Measurements from ENCODE around the gene ATP5F1D. TPM values are rescaled to one million over a fixed set of nuclear protein-coding genes. Genes with fewer than 3 reads are reported as not detected.

Gene ATP5F1D
- total and polyA plus RNA-seq, 2 of the 13 experiments (the other 11 are each of a cell fraction or from before 2014, with no cell fraction given) = 39.4 to 78.7 TPM

- TF ChIP-seq SP1 (IDR thresholded peaks at IDR 0.05) = no peak
- TF ChIP-seq SP1 (CRISPR knock-in tag; IDR thresholded peaks at IDR 0.05) = no peak; the same call in 1 of the 2 replicates
- TF ChIP-seq, protein P1, sequence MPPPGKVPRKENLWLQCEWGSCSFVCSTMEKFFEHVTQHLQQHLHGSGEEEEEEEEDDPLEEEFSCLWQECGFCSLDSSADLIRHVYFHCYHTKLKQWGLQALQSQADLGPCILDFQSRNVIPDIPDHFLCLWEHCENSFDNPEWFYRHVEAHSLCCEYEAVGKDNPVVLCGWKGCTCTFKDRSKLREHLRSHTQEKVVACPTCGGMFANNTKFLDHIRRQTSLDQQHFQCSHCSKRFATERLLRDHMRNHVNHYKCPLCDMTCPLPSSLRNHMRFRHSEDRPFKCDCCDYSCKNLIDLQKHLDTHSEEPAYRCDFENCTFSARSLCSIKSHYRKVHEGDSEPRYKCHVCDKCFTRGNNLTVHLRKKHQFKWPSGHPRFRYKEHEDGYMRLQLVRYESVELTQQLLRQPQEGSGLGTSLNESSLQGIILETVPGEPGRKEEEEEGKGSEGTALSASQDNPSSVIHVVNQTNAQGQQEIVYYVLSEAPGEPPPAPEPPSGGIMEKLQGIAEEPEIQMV (CRISPR knock-in tag; IDR thresholded peaks at IDR 0.05; ENCODE audit: low read depth) = no peak
- TF ChIP-seq ZNF724P (CRISPR knock-in tag; IDR thresholded peaks at IDR 0.05; ENCODE audit: borderline replicate concordance) = 0 out of 2 replicates have a peak, but pooled peaks have one; percentile 2
- no peak for TF ChIP-seq DNMT3B (CRISPR knock-in tag; conservative IDR thresholded peaks at IDR 0.05)
- no peak for TF ChIP-seq ZNF468 (CRISPR knock-in tag; IDR thresholded peaks at IDR 0.05)
- no peak for TF ChIP-seq DDIT3 (CRISPR knock-in tag; IDR thresholded peaks at IDR 0.05)
- no peak for TF ChIP-seq SMC3 (IDR thresholded peaks at IDR 0.05; ENCODE audit: low read length)
- no peak for TF ChIP-seq SP140L (CRISPR knock-in tag; IDR thresholded peaks at IDR 0.05; ENCODE audit: borderline replicate concordance)
- TF ChIP-seq RBM22 (optimal IDR thresholded peaks at IDR 0.05; ENCODE audit: low read length) = peak; percentile 91
- TF ChIP-seq CHCHD3 (CRISPR knock-in tag; IDR thresholded peaks at IDR 0.05) = no peak
- TF ChIP-seq POGZ (CRISPR knock-in tag; IDR thresholded peaks at IDR 0.05) = no peak; the same call in 1 of the 2 replicates
- TF ChIP-seq ZNF839 (CRISPR knock-in tag; IDR thresholded peaks at IDR 0.05; ENCODE audit: borderline replicate concordance) = no peak
- no peak for TF ChIP-seq KDM1A (CRISPR knock-in tag; IDR thresholded peaks at IDR 0.05)
- TF ChIP-seq, protein P2, sequence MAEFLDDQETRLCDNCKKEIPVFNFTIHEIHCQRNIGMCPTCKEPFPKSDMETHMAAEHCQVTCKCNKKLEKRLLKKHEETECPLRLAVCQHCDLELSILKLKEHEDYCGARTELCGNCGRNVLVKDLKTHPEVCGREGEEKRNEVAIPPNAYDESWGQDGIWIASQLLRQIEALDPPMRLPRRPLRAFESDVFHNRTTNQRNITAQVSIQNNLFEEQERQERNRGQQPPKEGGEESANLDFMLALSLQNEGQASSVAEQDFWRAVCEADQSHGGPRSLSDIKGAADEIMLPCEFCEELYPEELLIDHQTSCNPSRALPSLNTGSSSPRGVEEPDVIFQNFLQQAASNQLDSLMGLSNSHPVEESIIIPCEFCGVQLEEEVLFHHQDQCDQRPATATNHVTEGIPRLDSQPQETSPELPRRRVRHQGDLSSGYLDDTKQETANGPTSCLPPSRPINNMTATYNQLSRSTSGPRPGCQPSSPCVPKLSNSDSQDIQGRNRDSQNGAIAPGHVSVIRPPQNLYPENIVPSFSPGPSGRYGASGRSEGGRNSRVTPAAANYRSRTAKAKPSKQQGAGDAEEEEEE (CRISPR knock-in tag; IDR thresholded peaks at IDR 0.05; ENCODE audit: borderline replicate concordance) = no peak
- TF ChIP-seq FIP1L1 (IDR thresholded peaks at IDR 0.05; ENCODE audit: borderline replicate concordance, insufficient read depth, low read depth, low read length) = no peak
- no peak for TF ChIP-seq MEIS1 (CRISPR knock-in tag; IDR thresholded peaks at IDR 0.05; ENCODE audit: borderline replicate concordance)
- TF ChIP-seq ZNF382 (CRISPR knock-in tag; IDR thresholded peaks at IDR 0.05; ENCODE audit: borderline replicate concordance) = no peak
- no peak for TF ChIP-seq FOXM1 (CRISPR knock-in tag; IDR thresholded peaks at IDR 0.05)
- TF ChIP-seq ZEB1 (IDR thresholded peaks at IDR 0.05; ENCODE audit: insufficient replicate concordance, low read depth) = no peak
- no peak for TF ChIP-seq CEBPG (CRISPR knock-in tag; IDR thresholded peaks at IDR 0.05)
- no peak for TF ChIP-seq ZNF256 (CRISPR knock-in tag; conservative IDR thresholded peaks at IDR 0.05)
- TF ChIP-seq, protein P3, sequence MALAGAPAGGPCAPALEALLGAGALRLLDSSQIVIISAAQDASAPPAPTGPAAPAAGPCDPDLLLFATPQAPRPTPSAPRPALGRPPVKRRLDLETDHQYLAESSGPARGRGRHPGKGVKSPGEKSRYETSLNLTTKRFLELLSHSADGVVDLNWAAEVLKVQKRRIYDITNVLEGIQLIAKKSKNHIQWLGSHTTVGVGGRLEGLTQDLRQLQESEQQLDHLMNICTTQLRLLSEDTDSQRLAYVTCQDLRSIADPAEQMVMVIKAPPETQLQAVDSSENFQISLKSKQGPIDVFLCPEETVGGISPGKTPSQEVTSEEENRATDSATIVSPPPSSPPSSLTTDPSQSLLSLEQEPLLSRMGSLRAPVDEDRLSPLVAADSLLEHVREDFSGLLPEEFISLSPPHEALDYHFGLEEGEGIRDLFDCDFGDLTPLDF (CRISPR knock-in tag; IDR thresholded peaks at IDR 0.05) = no peak
- no peak for TF ChIP-seq FOSL2 (CRISPR knock-in tag; IDR thresholded peaks at IDR 0.05)
- no peak for TF ChIP-seq TGIF2 (CRISPR knock-in tag; IDR thresholded peaks at IDR 0.05)
- TF ChIP-seq KDM6A (CRISPR knock-in tag; IDR thresholded peaks at IDR 0.05; ENCODE audit: low read depth) = no peak
Measured at GRCh38 chr19:1248786-1249297, 7.3 kb downstream of the ATP5F1D start (continued).

Measured in HepG2 (cell line).